LNCAP (cell line): ENCODE data around the gene TP53I11.

Experiments used
- CTCF ChIP-seq: fragments of 450-650 bp; IDR thresholded peaks from 2 replicates; pipeline ENCODE4 v1.5.1; 2017; ENCODE audit warnings: mild to moderate bottlenecking

The TP53I11 gene

DNA sequence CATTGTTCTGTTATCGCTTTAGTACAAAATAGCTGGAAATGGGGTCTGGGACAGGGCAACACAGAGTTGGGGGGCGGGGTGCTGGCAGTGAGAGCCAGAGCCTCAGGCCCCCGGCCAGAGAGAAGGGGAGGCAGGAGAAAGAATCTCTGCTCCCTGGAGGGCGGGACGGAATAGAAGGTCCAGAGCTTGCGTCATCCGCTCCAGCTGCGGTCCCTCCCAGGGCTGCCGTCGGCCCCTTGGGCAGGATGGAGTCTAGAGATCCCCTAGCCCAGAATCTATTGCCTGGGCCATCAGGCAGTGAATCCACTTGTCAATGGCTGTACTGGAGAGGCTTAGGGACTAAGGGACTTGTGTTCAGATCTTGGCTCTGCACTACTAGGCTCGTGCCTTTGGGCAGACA lies 5.0 kb downstream of the TP53I11 start:
- no peak for TF ChIP-seq CTCF

DNA sequence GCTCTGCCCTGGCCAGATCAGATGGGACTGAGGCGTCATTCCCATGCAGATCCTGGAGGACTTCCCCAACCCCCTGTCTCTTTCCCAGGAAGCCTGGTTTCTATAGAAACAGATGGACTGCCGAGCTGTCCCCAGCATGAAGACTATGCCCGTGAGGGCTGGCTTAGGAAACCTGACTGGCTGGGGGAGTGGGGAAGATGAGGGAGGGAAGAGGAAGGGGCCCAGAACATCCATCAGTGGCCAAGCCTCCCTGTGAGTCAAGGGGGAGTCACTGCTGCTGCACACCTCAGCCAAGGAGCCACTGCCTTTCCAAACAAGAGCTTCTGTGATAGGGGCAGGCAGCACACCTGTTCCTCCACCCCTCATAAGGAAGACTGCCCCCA lies 5.8 kb downstream of the TP53I11 start:
- TF ChIP-seq CTCF: no peak

DNA sequence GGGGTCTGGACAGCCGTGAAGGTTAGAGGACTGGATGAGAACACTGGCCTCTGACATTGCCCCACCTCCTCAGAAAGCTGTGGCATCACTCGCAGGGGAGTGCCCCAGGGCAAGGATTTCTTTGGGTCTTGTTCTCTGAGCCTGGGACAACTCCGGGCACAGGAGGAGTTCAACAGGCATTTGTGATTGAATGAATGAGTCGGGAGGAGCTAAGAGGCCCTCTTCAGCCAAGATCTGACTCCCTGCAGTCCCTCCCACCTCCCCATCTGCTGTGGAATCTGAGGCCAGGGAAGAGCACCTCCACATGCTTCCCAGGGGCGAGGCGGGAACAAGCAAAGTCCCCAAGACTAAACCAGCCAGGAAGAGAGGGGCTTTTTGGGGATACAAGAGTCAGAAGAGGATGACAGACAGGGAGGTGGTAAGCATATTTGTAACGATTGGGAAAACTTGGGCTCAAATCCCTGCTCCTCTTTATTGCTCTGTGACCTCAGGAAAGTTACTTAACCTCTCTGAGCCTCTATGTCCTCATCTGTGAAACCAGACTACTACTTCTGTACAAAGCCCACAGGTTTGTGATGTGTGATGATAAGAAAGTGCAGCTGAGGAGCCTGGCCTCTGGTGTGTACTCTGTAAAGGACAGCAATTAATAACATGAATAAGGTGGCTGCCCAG lies 6.4 kb downstream of the TP53I11 start:
- no peak for TF ChIP-seq CTCF

GRCh38 chr11:44943696-44944095 lies 7.0 kb downstream of the TP53I11 start:
- TF ChIP-seq CTCF: no peak

DNA sequence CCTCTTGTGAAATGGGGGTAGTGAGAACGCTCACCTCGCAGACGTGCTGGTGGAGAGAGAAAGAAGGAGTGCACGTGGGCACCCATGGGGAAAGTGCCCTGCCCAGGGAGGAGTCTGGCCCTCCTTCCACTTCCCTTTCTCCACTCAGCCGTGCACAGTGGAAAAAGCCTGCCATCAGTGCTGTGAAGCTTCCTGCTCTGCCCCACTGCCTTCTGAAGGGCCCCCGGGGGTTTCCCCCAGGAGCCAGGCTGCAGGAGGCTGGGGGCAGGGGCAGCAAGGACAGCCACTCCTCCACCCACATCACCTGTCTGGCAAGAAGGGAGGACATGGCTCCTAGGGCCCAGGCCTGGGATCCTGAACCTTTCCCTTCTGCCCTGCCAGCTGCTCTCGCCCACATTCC lies 7.6 kb downstream of the TP53I11 start:
- TF ChIP-seq CTCF: no peak

DNA sequence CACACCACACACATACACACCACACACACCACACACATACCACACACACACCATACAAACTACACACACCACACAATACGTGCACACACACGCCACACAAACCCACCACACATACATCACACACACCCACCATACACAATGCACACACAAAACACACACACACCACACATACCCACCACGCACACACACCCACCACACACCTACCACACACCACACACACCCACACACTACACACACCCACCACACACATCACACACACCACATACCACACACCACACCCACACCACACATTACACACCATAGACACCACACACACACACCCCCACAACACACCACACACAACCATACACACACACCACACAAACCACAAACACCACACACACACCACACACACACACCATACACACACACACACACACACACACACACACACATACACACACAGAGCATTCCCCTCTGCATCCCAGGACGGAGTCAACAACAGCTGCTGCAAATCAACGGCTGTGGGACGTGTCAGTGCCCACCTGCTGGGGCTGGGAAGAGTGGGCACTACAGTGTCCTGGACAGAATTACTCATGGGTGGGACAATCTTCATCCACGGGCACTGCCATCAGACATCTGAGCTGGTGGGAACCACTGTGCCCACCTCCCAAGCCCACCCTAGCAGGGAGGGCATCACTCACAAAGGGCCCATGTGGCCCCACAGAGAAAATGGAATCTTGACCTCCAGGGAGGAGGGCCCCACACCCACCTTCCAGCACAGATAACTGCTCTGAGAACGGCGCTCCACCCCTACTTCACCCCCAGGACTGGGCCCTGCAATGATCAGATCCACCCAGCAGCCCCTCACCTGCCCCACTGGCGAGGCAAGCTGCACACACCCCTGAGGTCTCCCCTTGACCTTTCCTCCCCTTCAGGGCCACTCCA lies 8.4 kb downstream of the TP53I11 start:
- no peak for TF ChIP-seq CTCF

GRCh38 chr11:44941259-44942021 lies 9.2 kb downstream of the TP53I11 start:
- no peak for TF ChIP-seq CTCF
